GM21737 (cell line): ENCODE results near the gene GALNT2.

ENCODE experiments used
- ATAC-seq: cut with Tn5 transposase; IDR thresholded peaks from one replicate; pipeline ENCODE4 v1.9.1; 2021; ENCODE audit warnings: mild to moderate bottlenecking, moderate library complexity; ENCODE audit not compliant: unreplicated experiment

Gene GALNT2

GRCh38 chr1:230174471-230175162 is 107.6 kb downstream of the GALNT2 start:
- ATAC-seq, result no peak

GRCh38 chr1:230175163-230175747 is 108.2 kb downstream of the GALNT2 start:
- ATAC-seq, result no peak

- no peak for ATAC-seq
Measured at GRCh38 chr1:230175839-230176238, 108.8 kb downstream of the GALNT2 start.

GRCh38 chr1:230176326-230176725 is 109.3 kb downstream of the GALNT2 start:
- no peak for ATAC-seq

- no peak for ATAC-seq
Measured at GRCh38 chr1:230176871-230177411, 109.9 kb downstream of the GALNT2 start.

DNA sequence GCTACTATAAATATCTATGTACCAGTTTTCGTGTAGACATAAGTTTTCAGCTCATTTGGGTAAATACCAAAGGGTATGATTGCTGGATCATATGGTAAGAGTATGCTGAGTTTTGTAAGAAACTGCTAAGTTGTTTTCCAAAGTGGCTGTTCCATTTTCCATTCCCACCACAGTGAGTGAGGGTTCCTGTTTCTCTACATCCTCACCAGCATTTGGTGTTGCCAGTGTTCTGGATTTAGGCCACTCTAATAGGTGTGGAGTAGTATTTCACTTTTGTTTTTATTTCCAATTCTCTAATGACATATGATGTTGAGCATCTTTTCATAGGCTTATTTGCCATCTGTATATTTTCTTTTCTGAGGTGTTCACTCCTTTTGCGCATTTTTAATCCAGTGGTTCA is 112.2 kb downstream of the GALNT2 start:
- no peak for ATAC-seq

- no peak for ATAC-seq
Measured at GRCh38 chr1:230185076-230186001, 118.3 kb downstream of the GALNT2 start.

DNA sequence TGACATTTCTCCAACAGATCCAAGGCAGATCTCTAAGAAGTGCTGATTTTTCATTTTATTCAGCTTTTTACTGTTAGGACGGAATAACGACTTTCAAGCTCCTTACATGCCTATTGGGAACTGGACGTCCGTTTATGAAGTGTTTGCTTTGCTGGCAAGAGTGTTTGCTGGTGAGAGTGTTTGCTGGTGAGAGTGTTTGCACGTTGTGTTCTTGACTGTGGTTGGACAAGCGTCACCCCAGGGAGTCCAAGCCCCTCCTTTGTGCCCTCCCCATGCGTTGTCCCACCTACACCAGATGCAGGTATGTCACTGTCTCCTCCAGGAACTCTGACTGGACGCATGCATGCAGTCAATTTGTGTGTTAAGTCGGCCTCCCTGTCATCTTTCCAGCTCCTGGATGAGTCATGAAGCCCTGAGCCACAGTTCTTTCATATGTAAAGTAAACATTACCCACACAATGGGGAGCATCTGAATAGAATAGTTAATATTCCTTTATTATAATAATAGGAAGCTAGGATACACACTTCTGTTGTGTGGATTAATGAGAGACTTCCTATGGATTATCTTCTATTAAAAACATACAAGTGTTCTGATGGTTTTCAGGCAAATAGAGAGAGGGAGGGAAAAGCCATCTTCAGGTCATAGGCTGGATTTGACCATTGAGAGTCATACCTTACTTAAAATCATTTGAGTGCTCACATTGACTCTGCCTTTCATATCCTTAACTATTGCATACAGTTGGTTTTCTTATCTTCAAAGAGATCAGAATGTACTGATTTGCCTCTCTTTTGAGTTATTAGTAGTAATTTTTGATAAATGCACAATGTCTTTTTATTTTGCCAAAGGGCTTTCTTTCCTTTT is 119.2 kb downstream of the GALNT2 start:
- ATAC-seq, result no peak

DNA sequence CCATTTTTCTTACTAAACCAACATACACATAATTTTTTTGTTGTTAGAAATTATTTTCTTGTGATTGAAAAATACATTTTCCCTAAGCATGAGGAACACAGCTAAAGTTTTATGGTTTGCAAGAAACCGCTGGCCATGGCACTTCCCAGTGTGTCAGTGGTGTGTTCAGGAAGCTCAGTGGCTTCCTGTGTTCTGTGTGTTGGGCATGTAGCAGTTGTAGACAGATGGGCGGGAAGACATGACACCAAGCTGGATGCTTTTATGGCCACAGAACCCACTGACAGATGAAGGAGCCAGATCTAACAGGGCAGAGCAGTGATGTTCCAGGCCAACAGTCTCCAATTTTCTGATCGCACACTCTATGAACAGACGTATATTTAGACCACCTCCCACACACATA is 119.8 kb downstream of the GALNT2 start:
- no peak for ATAC-seq

- ATAC-seq, result no peak
Measured at GRCh38 chr1:230187290-230187689, 120.3 kb downstream of the GALNT2 start.

DNA sequence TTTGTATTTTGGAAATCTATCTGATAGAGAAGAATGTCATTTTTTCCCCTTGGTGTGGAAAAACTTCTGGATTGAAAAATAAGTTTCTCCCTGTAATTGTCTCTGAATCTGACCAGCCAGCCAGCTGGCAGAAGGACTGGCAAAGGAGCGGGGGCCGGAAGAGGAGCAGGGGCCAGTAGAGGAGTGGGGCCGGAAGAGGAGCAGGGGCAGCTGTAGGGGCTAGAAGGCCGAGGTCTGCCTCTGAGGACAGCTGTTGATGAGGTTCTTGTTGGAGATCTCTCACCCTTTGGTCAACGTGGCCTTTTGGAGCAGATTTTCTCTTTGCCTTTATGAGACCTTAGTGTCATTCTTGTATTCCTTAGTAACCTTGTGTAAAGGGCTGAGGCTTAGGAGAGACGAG is 121.8 kb downstream of the GALNT2 start:
- ATAC-seq, result no peak

GRCh38 chr1:230189341-230189740 is 122.3 kb downstream of the GALNT2 start:
- no peak for ATAC-seq

DNA sequence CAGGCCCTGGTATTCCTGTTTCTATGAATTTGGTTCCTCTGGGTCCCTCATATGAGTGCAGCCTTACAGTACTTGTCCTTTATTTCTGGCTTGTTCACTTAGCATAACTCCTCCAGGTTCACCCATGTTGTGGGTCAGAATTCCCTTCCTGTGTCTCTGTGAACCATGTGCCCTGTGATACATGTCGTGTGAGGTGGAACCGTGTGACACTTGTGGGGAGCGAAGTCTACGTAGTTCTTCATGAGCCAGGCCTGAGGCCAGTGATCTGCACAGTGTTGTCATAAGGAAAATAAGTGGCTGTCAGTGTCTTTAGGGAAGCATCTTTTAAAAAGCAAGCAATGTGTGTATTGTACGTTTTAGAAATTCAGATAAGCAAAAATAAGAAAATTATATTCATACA is 122.8 kb downstream of the GALNT2 start:
- ATAC-seq, result no peak

GRCh38 chr1:230191079-230191804 is 124.2 kb downstream of the GALNT2 start:
- no peak for ATAC-seq

- ATAC-seq, result no peak
Measured at GRCh38 chr1:230191855-230192254, 124.8 kb downstream of the GALNT2 start.

- no peak for ATAC-seq
Measured at GRCh38 chr1:230194525-230194924, 127.5 kb downstream of the GALNT2 start.

DNA sequence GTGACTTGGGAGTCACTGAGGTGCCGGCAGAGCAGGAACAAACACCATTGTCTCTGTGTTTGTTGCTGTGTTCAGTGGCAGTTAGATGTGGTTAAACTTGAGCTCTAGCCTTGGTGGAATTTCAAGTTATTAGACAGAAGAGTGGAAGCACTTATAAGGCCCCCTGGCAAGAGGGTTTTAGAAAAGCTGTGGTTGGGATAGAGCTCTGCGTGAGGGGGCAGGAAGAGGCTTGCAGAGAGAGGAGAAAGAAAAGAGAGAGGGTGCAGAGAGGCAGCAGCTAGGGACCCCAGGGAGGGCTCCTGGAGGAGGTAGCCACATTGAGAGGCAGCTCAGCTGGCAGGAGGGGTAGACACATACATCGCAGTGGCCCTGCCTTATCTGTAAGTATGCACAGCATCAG is 128.2 kb downstream of the GALNT2 start:
- no peak for ATAC-seq

GRCh38 chr1:230196077-230196476 is 129.0 kb downstream of the GALNT2 start:
- no peak for ATAC-seq

DNA sequence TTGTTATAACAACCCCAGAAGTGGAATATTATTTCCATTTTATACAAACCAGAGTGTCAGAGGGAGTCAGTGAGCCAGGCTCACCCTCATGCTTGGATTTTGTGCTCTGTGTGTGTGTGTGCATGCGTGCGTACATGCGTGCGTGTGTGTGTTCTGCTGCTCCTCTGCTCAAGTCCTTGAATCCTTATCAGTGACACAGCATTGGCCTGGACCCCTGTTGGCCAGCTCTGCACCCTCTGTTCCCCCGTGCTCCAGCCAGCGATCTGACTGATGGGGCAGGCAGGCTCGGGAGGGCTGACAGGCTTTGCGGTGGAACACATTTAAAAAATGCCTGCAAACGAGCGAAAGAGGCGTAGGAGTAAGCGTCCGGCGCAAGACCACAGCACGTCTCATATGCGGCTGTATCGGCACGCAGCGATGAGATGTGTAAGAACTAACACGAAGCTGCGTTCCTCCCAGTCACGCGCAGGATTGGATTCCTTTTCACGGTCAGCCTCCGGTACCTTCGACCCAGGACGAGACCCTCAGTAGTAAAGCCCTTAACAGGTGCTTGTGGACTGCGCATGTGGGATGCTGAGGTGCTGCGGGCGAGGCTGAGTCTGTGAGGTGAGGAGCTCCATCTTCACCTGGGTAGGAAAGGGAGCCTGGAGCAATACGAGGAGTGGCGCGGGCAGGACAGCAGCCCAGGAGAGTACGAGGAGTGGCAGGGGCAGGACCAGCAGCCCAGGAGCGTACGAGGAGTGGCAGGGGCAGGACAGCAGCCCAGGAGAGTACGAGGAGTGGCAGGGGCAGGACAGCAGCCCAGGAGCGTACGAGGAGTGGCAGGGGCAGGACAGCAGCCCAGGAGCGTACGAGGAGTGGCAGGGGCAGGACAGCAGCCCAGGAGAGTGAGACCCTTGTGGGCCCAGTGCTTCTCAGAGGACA is 130.9 kb downstream of the GALNT2 start:
- ATAC-seq, result no peak
